Stimulated activated CD4-positive, alpha-beta T cell treated with anti-CD3 and anti-CD28 coated beads, Interleukin-12 subunit alpha, Interleukin-12 subunit beta, amount 100 ng/mL, for 48 hours (primary cell): ENCODE results near the gene ASPN.

ENCODE experiments used
- DNase-seq, 3 donors: peaks; one replicate each; pipeline ENCODE4 v3.0.0-alpha.2; 2020; ENCODE audit warnings: low read depth in 2 of 3, low spot score in 1 of 3

Gene ASPN

GRCh38 chr9:92506184-92506857 is 24.0 kb upstream of the ASPN start:
- DNase-seq: no peak

- no peak for DNase-seq
Observed at GRCh38 chr9:92504881-92505280, 22.6 kb upstream of the ASPN start.

GRCh38 chr9:92503156-92503555 is 20.9 kb upstream of the ASPN start:
- no peak for DNase-seq

GRCh38 chr9:92501671-92502393 is 19.5 kb upstream of the ASPN start:
- DNase-seq: peak in 1 of 3 donors; percentile 1

GRCh38 chr9:92500725-92501124 is 18.4 kb upstream of the ASPN start:
- DNase-seq: no peak

GRCh38 chr9:92499701-92500100 is 17.4 kb upstream of the ASPN start:
- no peak for DNase-seq

GRCh38 chr9:92496396-92497176 is 14.3 kb upstream of the ASPN start:
- DNase-seq: no peak

GRCh38 chr9:92494856-92495255 is 12.6 kb upstream of the ASPN start:
- DNase-seq: no peak

- no peak for DNase-seq
Observed at GRCh38 chr9:92493749-92494387, 11.6 kb upstream of the ASPN start.

- no peak for DNase-seq
Observed at GRCh38 chr9:92492781-92493401, 10.6 kb upstream of the ASPN start.

- no peak for DNase-seq
Observed at GRCh38 chr9:92488681-92489550, 6.6 kb upstream of the ASPN start.

- no peak for DNase-seq
Observed at GRCh38 chr9:92486371-92486770, 4.1 kb upstream of the ASPN start.

GRCh38 chr9:92484563-92484962 is 2.3 kb upstream of the ASPN start:
- no peak for DNase-seq

- no peak for DNase-seq
Observed at GRCh38 chr9:92483627-92484545, 1.6 kb upstream of the ASPN start.

- DNase-seq: no peak
Observed at GRCh38 chr9:92482805-92483204, 499 bp upstream of the ASPN start.

- DNase-seq: no peak
Observed at GRCh38 chr9:92480986-92481633, 1.2 kb downstream of the ASPN start.

GRCh38 chr9:92480291-92480771 is 2.0 kb downstream of the ASPN start:
- DNase-seq: no peak

GRCh38 chr9:92479346-92479745 is 3.0 kb downstream of the ASPN start:
- no peak for DNase-seq
